NCI-H2107 treated with DMSO at 0.1 percent for 48 hours (cell line): ENCODE data around the gene DDIT4.
"Not testable (repeated sequence)": the region's sequence is repeated elsewhere in the genome, so short reads cannot be mapped to it uniquely, and the experiment has no call there.

ENCODE experiments used
- DNase-seq: peaks from one replicate; lab custom pipeline; 2025; ENCODE audit not compliant: unreplicated experiment; lab: John Stamatoyannopoulos, UW

Gene DDIT4

GRCh38 chr10:72248468-72249151, 25.1 kb upstream of the DDIT4 start:
- peak; percentile 27 for DNase-seq

DNA sequence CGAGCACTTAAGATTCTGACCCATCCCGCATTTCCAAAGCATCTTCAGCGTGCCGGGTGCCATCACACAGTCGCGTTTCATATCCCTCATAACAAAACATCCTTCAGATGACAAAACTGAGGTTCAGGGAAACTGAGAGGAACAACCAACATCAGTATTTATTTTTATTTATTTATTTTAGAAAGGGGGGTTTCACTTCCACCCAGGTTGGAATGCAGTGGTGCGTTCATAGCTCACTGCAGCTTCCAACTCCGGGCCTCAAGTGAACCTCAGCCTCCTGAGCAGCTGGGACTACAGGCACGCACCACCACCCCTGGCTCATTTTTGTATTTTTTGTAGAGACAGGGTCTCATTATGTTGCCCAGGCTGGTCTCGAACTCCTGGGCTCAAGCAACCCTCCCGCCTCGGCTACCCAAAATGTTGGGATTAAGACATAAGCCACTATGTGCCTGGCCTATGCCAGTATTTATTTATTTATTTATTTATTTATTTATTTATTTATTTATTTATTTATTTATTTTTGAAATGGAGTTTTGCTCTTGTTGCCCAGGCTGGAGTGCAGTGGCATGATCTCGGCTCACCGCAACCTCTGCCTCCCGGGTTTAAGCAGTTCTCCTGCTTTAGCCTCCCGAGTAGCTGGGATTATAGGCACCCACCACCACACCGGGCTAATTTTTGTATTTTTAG, 24.4 kb upstream of the DDIT4 start:
- DNase-seq: not testable (repeated sequence)

- DNase-seq: no peak
Observed at GRCh38 chr10:72250666-72251065, 23.1 kb upstream of the DDIT4 start.

- DNase-seq: no peak
Observed at GRCh38 chr10:72251635-72252034, 22.1 kb upstream of the DDIT4 start.

- DNase-seq: no peak
Observed at GRCh38 chr10:72252972-72253371, 20.8 kb upstream of the DDIT4 start.

GRCh38 chr10:72253578-72253977, 20.1 kb upstream of the DDIT4 start:
- no peak for DNase-seq

DNA sequence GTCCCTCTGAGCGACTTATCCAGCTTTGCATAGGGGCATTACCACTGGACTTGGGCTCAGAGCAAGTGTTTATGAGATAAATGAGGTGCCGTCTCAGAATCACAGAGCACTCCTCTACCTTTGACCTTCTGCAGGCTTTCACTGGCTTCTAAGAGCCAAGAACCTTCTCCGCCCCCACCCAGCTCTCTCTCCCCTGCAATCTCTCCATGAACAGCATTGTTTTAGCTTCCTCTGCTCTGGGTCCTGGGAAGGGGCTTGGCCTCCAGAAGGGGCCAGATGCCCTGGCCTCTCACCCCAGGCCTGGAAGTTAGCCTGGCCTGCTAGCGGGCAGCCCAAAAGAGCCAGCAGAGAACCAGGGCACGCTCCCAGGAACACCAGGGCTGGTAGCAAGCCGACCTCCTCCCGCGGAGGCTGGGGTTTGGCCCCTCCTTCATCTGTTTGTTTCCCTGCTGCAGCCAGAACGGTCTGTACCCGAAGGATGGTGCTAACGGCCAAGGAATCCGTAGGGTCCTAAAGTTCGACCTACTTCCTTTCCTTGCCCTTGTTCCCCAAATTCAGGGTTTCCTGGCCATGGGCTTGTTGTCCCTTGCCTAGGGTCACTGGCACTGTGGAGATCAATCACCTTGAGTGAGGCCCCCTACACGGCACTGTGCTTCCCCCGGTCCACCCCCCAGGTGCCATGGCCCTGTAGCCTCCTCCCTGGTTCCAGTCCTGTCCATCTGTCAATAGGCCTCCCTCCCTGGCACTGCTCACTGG, 18.7 kb upstream of the DDIT4 start:
- DNase-seq: peak; percentile 72

GRCh38 chr10:72255977-72256729, 17.6 kb upstream of the DDIT4 start:
- DNase-seq: no peak

DNA sequence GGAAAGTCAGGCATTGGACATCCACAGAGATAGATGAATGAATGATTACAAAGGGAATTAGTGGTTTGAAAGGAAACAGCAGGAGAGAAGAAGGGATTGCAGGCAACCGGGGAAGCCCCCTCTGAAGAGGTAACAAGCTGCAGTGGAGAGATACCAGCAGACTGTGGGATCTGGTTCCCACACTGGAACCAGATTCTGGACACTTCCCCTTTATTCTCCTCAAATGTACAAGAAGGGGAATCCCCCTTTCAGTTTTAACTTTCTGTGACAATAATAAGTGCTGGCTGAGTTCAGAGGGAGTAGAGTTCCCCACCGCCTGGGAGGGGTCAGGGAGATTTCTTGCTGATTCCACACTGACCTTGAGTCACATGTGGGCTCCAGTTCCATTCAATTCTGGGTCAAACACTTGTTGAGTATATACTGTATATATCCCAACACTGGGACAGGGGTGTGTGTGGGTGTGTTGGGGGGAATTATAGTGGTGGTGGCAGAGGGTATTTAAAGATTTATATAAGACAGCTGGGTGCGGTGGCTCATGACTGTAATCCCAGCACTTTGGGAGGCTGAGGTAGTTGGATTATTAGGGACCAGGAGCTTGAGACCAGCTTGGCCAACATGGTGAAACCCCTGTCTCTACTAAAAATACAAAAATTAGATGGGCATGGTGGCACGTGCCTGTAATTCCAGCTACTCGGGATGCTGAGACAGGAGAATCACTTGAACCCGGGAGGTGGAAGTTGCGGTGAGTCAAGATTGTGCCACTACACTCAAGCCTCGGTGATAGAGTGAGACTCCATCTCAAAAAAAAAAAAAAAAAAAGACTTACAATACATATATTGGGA, 16.5 kb upstream of the DDIT4 start:
- no peak for DNase-seq

- no peak for DNase-seq
Observed at GRCh38 chr10:72258617-72259016, 15.1 kb upstream of the DDIT4 start.

DNA sequence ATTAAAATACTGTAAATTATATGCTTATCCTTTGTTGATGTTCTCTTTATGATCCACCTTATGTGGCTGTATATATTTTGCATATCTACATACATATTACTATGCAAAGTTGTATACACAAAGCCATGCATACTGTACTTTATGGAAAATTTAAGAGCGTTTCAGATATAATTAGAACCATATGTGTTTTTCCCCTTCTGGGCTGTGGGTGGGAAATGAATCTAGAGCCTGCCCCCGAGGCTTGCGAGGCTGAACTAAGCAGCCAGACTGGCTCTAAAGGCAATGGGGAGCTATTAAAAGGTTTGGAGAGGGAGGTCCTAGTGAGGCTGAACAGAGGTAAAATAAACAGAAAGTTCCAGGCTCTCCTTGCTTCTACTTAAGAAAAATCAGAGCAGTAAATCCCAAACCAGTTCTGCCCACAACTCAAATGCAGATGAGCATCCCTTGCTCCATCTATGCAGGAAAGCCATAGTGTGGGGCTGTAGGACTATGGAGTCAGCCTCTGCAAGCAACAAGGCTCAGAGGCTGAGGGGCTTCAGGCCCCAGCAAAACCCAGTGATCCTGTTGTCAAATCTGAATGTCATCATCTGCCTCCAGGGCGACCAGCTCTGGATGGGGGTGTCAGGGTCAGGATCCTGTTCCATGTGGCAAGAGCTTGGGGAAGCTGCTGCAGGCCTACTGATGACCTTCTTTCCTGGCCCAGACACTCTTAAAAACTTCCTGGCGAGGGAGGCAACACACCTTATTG, 14.1 kb upstream of the DDIT4 start:
- DNase-seq: no peak

DNA sequence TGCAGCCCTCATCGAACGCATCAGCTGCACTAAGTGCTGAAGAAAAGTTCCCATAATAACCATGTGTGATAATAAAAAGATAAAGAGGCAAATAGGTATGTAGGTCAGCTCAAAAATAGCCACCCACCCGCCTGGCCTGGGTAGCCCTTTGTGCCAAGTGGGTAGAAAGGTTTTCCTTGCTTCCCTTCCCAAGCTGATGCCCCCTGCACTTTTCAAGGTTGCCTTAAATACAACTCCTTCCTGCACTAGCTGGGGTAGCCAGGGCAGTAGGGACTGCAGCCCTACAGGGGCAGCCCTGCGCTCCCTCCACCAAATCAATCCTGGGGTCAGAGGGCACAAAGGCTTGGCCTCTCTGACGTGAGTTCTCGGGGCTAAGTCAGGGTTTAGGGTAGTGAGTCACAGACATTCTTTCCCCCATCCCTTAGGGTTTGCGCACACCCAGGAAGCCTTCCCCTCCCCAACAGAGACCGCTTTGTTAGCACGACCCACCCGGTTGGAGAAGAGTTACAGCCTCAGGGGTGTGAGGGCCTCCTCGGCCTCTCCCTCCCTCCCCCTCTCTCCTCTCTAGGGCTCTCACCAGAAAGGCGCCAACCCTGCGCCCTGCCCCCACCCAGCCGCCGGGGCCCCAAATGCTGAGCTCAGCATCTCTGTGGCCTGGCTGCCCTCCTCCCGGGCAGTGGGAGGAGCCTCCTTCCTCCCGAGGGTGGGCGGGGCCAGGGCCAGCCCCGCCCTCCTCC, 13.3 kb upstream of the DDIT4 start:
- DNase-seq: peak; percentile 30

DNA sequence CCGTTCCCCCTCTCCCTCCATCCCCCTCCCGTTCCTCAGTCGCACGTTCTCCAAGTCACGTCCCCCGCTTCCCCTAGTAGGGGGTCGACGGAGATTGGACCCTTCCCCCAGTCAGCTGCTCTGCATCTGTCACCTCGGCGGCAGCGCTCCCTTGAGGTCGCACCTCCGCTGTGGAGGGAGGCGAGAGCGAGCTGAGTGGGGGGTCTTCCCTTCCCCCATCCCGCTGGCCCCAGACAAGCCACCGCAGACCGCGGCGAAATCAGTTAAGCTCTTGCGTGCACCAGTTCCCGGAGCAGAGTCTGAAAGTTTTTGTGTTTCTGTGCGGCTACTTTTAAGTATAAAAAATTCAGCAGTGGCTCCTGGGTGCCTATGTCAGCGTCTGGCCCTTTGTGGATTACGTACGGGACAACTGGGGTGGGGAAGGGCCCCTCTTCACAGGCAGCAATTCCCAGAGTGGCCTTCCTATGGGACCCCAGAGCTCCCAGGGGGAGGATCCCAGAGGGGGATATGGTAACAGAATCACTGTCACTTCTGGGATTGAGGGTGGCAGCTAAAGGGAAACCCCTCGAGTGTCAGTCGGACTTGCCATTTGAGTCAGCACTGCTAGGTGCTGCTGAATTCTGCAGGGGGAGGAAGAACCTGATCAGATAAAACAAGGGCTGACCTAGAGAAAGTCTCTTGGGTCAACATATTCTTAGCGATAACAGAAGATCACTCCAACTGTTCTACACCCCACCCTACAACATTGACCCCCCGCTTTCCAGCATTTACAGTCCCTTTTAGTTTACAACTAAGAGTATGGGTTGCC, 12.5 kb upstream of the DDIT4 start:
- DNase-seq: no peak

- no peak for DNase-seq
Observed at GRCh38 chr10:72261784-72262404, 11.8 kb upstream of the DDIT4 start.

- DNase-seq: peak; percentile 74
Observed at GRCh38 chr10:72263613-72264241, 10.0 kb upstream of the DDIT4 start.

DNA sequence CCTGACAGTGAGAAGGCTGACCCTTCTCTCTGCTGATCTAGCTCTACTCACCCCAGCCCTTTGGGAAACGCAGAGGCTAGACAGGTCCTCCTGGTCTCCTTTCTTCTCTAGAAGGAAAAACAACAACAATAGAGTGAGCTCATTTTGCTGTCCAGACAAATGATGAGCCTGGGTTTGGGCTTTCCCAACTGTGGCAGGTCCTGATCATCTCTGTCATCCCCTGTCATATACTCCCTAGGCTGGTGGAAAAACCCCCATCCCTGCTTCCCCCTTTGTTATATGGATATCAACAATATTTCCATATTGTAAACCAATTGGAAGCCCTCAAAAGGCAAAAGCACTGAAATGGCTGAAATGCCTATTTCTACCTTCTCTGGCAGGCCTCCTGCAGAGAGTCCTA, 9.2 kb upstream of the DDIT4 start:
- DNase-seq: no peak

GRCh38 chr10:72265508-72265907, 8.2 kb upstream of the DDIT4 start:
- DNase-seq: no peak
